Measurements from ENCODE around the gene CTNNBL1.

GRCh38 chr20:37890108-37890507 is 196.3 kb downstream of the CTNNBL1 start:
- no peak for TF ChIP-seq POLR2A (IDR thresholded peaks at IDR 0.05)
- TF ChIP-seq CTCF (IDR thresholded peaks at IDR 0.05), result no peak
